LNCaP clone FGC (cell line): Measurements from ENCODE around the gene UTS2B.

Experiments
- DNase-seq: peaks from one replicate; pipeline ENCODE4 v3.0.0-alpha.2; 2011; ENCODE audit warnings: low read depth
- H3K4me3 ChIP-seq: 2 replicates; pipeline ENCODE4 v1.5.1; 2011; ENCODE audit warnings: mild to moderate bottlenecking, low read depth, low read length, control low read depth
- CTCF ChIP-seq: IDR thresholded peaks from 2 replicates; pipeline ENCODE4 v1.5.1; 2012; ENCODE audit warnings: mild to moderate bottlenecking; ENCODE audit not compliant: control insufficient read depth, insufficient read depth; ENCODE audit errors: extremely low read depth

Gene UTS2B

GRCh38 chr3:191372122-191372521 is 41.8 kb upstream of the UTS2B start:
- no peak overlapping the region for H3K4me3 ChIP-seq
- TF ChIP-seq CTCF = no peak
- no peak for DNase-seq

- H3K4me3 ChIP-seq = no peak overlapping the region
- no peak for DNase-seq
- TF ChIP-seq CTCF = no peak
These were observed 39.3 kb upstream of the UTS2B start for GRCh38 chr3:191369616-191370010.

- no peak for TF ChIP-seq CTCF
- DNase-seq = no peak
- no peak overlapping the region for H3K4me3 ChIP-seq
These were observed 38.7 kb upstream of the UTS2B start for GRCh38 chr3:191368755-191369615.

GRCh38 chr3:191366675-191367074 is 36.3 kb upstream of the UTS2B start:
- no peak for DNase-seq
- no peak for TF ChIP-seq CTCF
- H3K4me3 ChIP-seq = no peak overlapping the region

- no peak for TF ChIP-seq CTCF
- H3K4me3 ChIP-seq = no peak overlapping the region
- no peak for DNase-seq
These were observed 32.9 kb upstream of the UTS2B start for GRCh38 chr3:191363221-191363620.

GRCh38 chr3:191362524-191363090 is 32.3 kb upstream of the UTS2B start:
- TF ChIP-seq CTCF = no peak
- no peak for DNase-seq
- H3K4me3 ChIP-seq = no peak overlapping the region

- no peak for TF ChIP-seq CTCF
- no peak for DNase-seq
These were observed 31.7 kb upstream of the UTS2B start for GRCh38 chr3:191362037-191362436.

More at GRCh38 chr3:191362037-191362436, 31.7 kb upstream of the UTS2B start:
- H3K4me3 ChIP-seq = no peak overlapping the region
